ENCODE results near the gene FAM171A1.
"Not testable (repeated sequence)": the region's sequence is repeated elsewhere in the genome, so short reads cannot be mapped to it uniquely, and the experiment has no call there.

The FAM171A1 gene

GRCh38 chr10:15237351-15237750 lies 133.7 kb downstream of the FAM171A1 start:
- no peak for DNase-seq

GRCh38 chr10:15236340-15236739 lies 134.7 kb downstream of the FAM171A1 start:
- DNase-seq: no peak

- no peak for DNase-seq
Measured at GRCh38 chr10:15232279-15232678, 138.8 kb downstream of the FAM171A1 start.

GRCh38 chr10:15231426-15231825 lies 139.7 kb downstream of the FAM171A1 start:
- DNase-seq: no peak

- no peak for DNase-seq
Measured at GRCh38 chr10:15230257-15230656, 140.8 kb downstream of the FAM171A1 start.

- DNase-seq: no peak
Measured at GRCh38 chr10:15229268-15229667, 141.8 kb downstream of the FAM171A1 start.

- DNase-seq: no peak
Measured at GRCh38 chr10:15228426-15228825, 142.7 kb downstream of the FAM171A1 start.

- DNase-seq: no peak
Measured at GRCh38 chr10:15227611-15228372, 143.3 kb downstream of the FAM171A1 start.

GRCh38 chr10:15225511-15225910 lies 145.6 kb downstream of the FAM171A1 start:
- DNase-seq: no peak

- DNase-seq: no peak
Measured at GRCh38 chr10:15224948-15225347, 146.1 kb downstream of the FAM171A1 start.

GRCh38 chr10:15223174-15223573 lies 147.9 kb downstream of the FAM171A1 start:
- DNase-seq: no peak

- no peak for DNase-seq
Measured at GRCh38 chr10:15222511-15222910, 148.6 kb downstream of the FAM171A1 start.

- no peak for DNase-seq
Measured at GRCh38 chr10:15220445-15220844, 150.6 kb downstream of the FAM171A1 start.

GRCh38 chr10:15216700-15217099 lies 154.4 kb downstream of the FAM171A1 start:
- no peak for DNase-seq

- DNase-seq: no peak
Measured at GRCh38 chr10:15214237-15214636, 156.9 kb downstream of the FAM171A1 start.

GRCh38 chr10:15213461-15213861 lies 157.6 kb downstream of the FAM171A1 start:
- DNase-seq: no peak

- no peak for DNase-seq
Measured at GRCh38 chr10:15211464-15211979, 159.6 kb downstream of the FAM171A1 start.

- DNase-seq: no peak
Measured at GRCh38 chr10:15210521-15210920, 160.6 kb downstream of the FAM171A1 start.

- peak; percentile 1 for DNase-seq
Measured at GRCh38 chr10:15209827-15210509, 161.1 kb downstream of the FAM171A1 start.

GRCh38 chr10:15208221-15208620 lies 162.9 kb downstream of the FAM171A1 start:
- no peak for DNase-seq

GRCh38 chr10:15207410-15207809 lies 163.7 kb downstream of the FAM171A1 start:
- DNase-seq: not testable (repeated sequence)

GRCh38 chr10:15202639-15203038 lies 168.4 kb downstream of the FAM171A1 start:
- no peak for DNase-seq

- DNase-seq: not testable (repeated sequence)
Measured at GRCh38 chr10:15202301-15202621, 168.8 kb downstream of the FAM171A1 start.

- no peak for DNase-seq
Measured at GRCh38 chr10:15201589-15202300, 169.3 kb downstream of the FAM171A1 start.

Measured in NCI-H1417 treated with DMSO at 0.1 percent for 48 hours (cell line).